HepG2 (cell line): Measurements from ENCODE around the gene IL1RAPL1. TPM values are rescaled to one million over a fixed set of nuclear protein-coding genes. Genes with fewer than 3 reads are reported as not detected.

ENCODE experiments used
- ATAC-seq: fragments of 200-7000 bp; cut with Tn5 transposase; 3 replicates; pipeline ENCODE4 v1.9.1; 2020; ENCODE audit warnings: mild to moderate bottlenecking, moderate library complexity
- BruUV-seq: library from RNA; stranded (reverse); fragments of 400-500 nt; replicated peaks from 2 replicates; lab custom pipeline; 2021; lab: Mats Ljungman, UMichigan
- CTCF ChIA-PET: fragments of 300-600 bp; formaldehyde crosslinking; extraction: SDS; loops from one replicate; lab custom pipeline; 2021; ENCODE audit warnings: low total read pairs, inconsistent platforms, low intra/inter-chr PET ratio; lab: Yijun Ruan, JAX
- POLR2A ChIA-PET: fragments of 350-600 bp; sonication (Branson Sonifier 250); formaldehyde crosslinking; loops from one replicate; lab custom pipeline; 2020; ENCODE audit warnings: antibody characterized with exemption, inconsistent platforms; lab: Yijun Ruan, JAX
- DNase-seq: peaks from one replicate; pipeline ENCODE4 v3.0.0-alpha.2; 2015; ENCODE audit warnings: low spot score
- FAIRE-seq: peaks from 3 replicates; lab custom pipeline; 2011; peaks lifted over from hg19 to GRCh38; lab: Jason Lieb, UNC
- H2AFZ ChIP-seq: one replicate; pipeline ENCODE4 v1.6.1; 2011; ENCODE audit warnings: low read length, inconsistent platforms
- H3K27ac ChIP-seq: fragments of 300-600 bp; 3 replicates; pipeline ENCODE4 v1.8.0; 2011; ENCODE audit warnings: mixed run types, mild to moderate bottlenecking, mixed read lengths, low read length, inconsistent platforms; ENCODE audit not compliant: insufficient read depth; ENCODE audit errors: extremely low read length
- H3K27me3 ChIP-seq, 2 experiments: fragments of 200-600 bp in 1 of 2; 2 replicates in 1 of 2; 3 replicates in 1 of 2; pipeline versions ENCODE4 v1.6.0 to v1.8.0; 2011; ENCODE audit warnings: low read length in 2 of 2, mild to moderate bottlenecking in 2 of 2, moderate library complexity in 2 of 2, inconsistent platforms in 1 of 2; ENCODE audit not compliant: insufficient read depth in 2 of 2, control insufficient read depth in 1 of 2
- H3K36me3 ChIP-seq, 2 experiments: fragments of 200-600 bp in 1 of 2; replicated peaks in 1 of 2; 2 replicates in 1 of 2; 3 replicates in 1 of 2; pipeline versions ENCODE4 v1.5.1 to v1.8.0; 2011; ENCODE audit warnings: low read length in 2 of 2, inconsistent platforms in 1 of 2; ENCODE audit not compliant: insufficient read depth in 2 of 2, control insufficient read depth in 1 of 2
- H3K4me1 ChIP-seq: 2 replicates; pipeline ENCODE4 v1.5.1; 2012; ENCODE audit warnings: low read length, inconsistent platforms; ENCODE audit not compliant: insufficient read depth
- H3K4me2 ChIP-seq: 2 replicates; pipeline ENCODE4 v1.6.0; 2011; ENCODE audit warnings: low read depth, low read length, inconsistent platforms
- H3K4me3 ChIP-seq, 3 experiments: fragments of 200-600 bp in 1 of 3; sonication (generic), shearing (Covaris generic) in 1 of 3; replicated peaks in 1 of 3; 2 replicates each; pipeline ENCODE4 v1.5.1; 2011 to 2016; ENCODE audit warnings: low read length in 3 of 3, inconsistent platforms in 2 of 3, low read depth in 2 of 3, mild to moderate bottlenecking in 2 of 3, control low read depth in 1 of 3, mixed read lengths in 1 of 3; ENCODE audit not compliant: insufficient read depth in 1 of 3
- H3K79me2 ChIP-seq: one replicate; pipeline ENCODE4 v1.6.1; 2011; ENCODE audit warnings: low read length, inconsistent platforms; ENCODE audit not compliant: insufficient read depth
- H3K9ac ChIP-seq: 2 replicates; pipeline ENCODE4 v1.6.0; 2011; ENCODE audit warnings: mild to moderate bottlenecking, low read depth, low read length, inconsistent platforms; ENCODE audit not compliant: insufficient read depth
- H3K9me3 ChIP-seq: 2 replicates; pipeline ENCODE4 v1.5.1; 2012; ENCODE audit warnings: mild to moderate bottlenecking, low read length
- H4K20me1 ChIP-seq: 2 replicates; pipeline ENCODE4 v1.6.0; 2011; ENCODE audit warnings: inconsistent platforms, mild to moderate bottlenecking, low read length, moderate library complexity; ENCODE audit not compliant: insufficient read depth
- EP300 ChIP-seq, 3 experiments: sonication (generic) in 1 of 3; formaldehyde crosslinking in 1 of 3; IDR thresholded peaks; 2 replicates each; pipeline versions ENCODE4 v1.5.1 to v1.6.1; 2011 to 2020; ENCODE audit warnings: low read depth in 2 of 3, low read length in 2 of 3, borderline replicate concordance in 1 of 3, improper control_type of control experiment in 1 of 3, mild to moderate bottlenecking in 1 of 3, missing genetic modification reagents in 1 of 3, moderate library complexity in 1 of 3
- FOXP4 ChIP-seq: sonication (generic); formaldehyde crosslinking; IDR thresholded peaks from 2 replicates; pipeline ENCODE4 v1.4.0; 2020; ENCODE audit warnings: missing genetic modification reagents
- GABPB1 ChIP-seq: IDR thresholded peaks from 2 replicates; pipeline ENCODE4 v1.6.1; 2016; ENCODE audit warnings: mild to moderate bottlenecking, missing genetic modification reagents, moderate library complexity, missing compliant biosample characterization
- PBX3 ChIP-seq: sonication (generic); formaldehyde crosslinking; IDR thresholded peaks from 2 replicates; pipeline ENCODE4 v1.8.1; 2023; ENCODE audit warnings: missing genetic modification reagents, inconsistent platforms, borderline replicate concordance
- SIX1 ChIP-seq: sonication (generic); formaldehyde crosslinking; IDR thresholded peaks from 2 replicates; pipeline ENCODE4 v1.4.0; 2020; ENCODE audit warnings: missing genetic modification reagents, borderline replicate concordance
- SRSF4 ChIP-seq: fragments of 200-400 bp; formaldehyde crosslinking; IDR thresholded peaks from one replicate; pipeline ENCODE4 v1.6.1; 2018; ENCODE audit warnings: mild to moderate bottlenecking, low read depth, low read length, moderate library complexity; ENCODE audit not compliant: poor library complexity, severe bottlenecking
- SRSF9 ChIP-seq: fragments of 200-400 bp; formaldehyde crosslinking; IDR thresholded peaks from 2 replicates; pipeline ENCODE4 v1.6.1; 2018; ENCODE audit warnings: borderline replicate concordance, mild to moderate bottlenecking, low read depth, low read length; ENCODE audit not compliant: insufficient read depth, poor library complexity, severe bottlenecking
- ZEB1 ChIP-seq: IDR thresholded peaks from 2 replicates; pipeline ENCODE4 v1.6.1; 2012; ENCODE audit warnings: mild to moderate bottlenecking, low read depth, inconsistent platforms; ENCODE audit not compliant: insufficient replicate concordance
- ZNF251 ChIP-seq: sonication (generic); formaldehyde crosslinking; IDR thresholded peaks from 2 replicates; pipeline ENCODE4 v1.9.0; 2021; ENCODE audit warnings: mild to moderate bottlenecking, missing genetic modification reagents
- ZNF256 ChIP-seq: sonication (generic); formaldehyde crosslinking; conservative IDR thresholded peaks from 2 replicates; pipeline ENCODE4 v1.4.0; 2020; ENCODE audit warnings: missing genetic modification reagents
- ZNF446 ChIP-seq: sonication (generic); formaldehyde crosslinking; IDR thresholded peaks from 2 replicates; pipeline ENCODE4 v1.5.0; 2020; ENCODE audit warnings: mild to moderate bottlenecking, missing genetic modification reagents
- ZNF547 ChIP-seq: sonication (generic); formaldehyde crosslinking; IDR thresholded peaks from 2 replicates; pipeline ENCODE4 v1.5.1; 2020; ENCODE audit warnings: mild to moderate bottlenecking, missing genetic modification reagents
- ZNF749 ChIP-seq: sonication (generic); formaldehyde crosslinking; IDR thresholded peaks from 2 replicates; pipeline ENCODE4 v1.8.0; 2022; ENCODE audit warnings: mild to moderate bottlenecking, missing genetic modification reagents, moderate library complexity, borderline replicate concordance
- ZNF781 ChIP-seq: sonication (generic); formaldehyde crosslinking; IDR thresholded peaks from 2 replicates; pipeline ENCODE4 v1.5.1; 2020; ENCODE audit warnings: borderline replicate concordance, mild to moderate bottlenecking, missing genetic modification reagents; ENCODE audit errors: not compliant biosample characterization
- ZSCAN22 ChIP-seq: sonication (generic); formaldehyde crosslinking; IDR thresholded peaks from 2 replicates; pipeline ENCODE4 v1.4.0; 2020; ENCODE audit warnings: mild to moderate bottlenecking, missing genetic modification reagents
- WGBS: methylation state at CpG from one replicate; pipeline ENCODE4 v1.1.6; 2017; ENCODE audit warnings: low lambda C conversion rate; 5-methylcytosine and 5-hydroxymethylcytosine counted together
- in situ Hi-C: cut with HindIII; loops from 2 replicates; pipeline ENCODE4 v1.10.0; 2017; ENCODE audit warnings: low pct_unique_long_range_greater_than_20kb; ENCODE audit not compliant: extremely low pct_ligation_motif_present
- intact Hi-C: fragments of 100-400 bp; cut with micrococcal nuclease; formaldehyde crosslinking; loops from one replicate; pipeline ENCODE4 v1.10.0; 2022; ENCODE audit not compliant: unreplicated experiment
- polyA plus RNA-seq, 8 experiments: library from polyadenylated mRNA; depleted of rRNA in 3 of 8; stranded (reverse) in 7 of 8; unstranded in 1 of 8; fragments of >200 nt; fragmentation: Illumina TruSeq in 4 of 8; extraction: Trizol in 4 of 8; gene quantifications; 2 replicates each; pipeline versions ENCODE4 v1.2.1 to v1.2.3, GENCODE V29; 2011 to 2016; ENCODE audit warnings: low read depth in 4 of 8, missing spikeins in 1 of 8, mixed read lengths in 1 of 8; ENCODE audit not compliant: insufficient read depth in 1 of 8
- total RNA-seq, 5 experiments: library from RNA; depleted of rRNA; stranded (reverse); fragments of >200 nt; fragmentation: Illumina TruSeq; extraction: Trizol; gene quantifications; 2 replicates each; pipeline ENCODE4 v1.2.3, GENCODE V29; 2016; ENCODE audit warnings: low read depth in 1 of 5

The IL1RAPL1 gene
- total and polyA plus RNA-seq, 2 of the 13 experiments (the other 11 are each of a cell fraction or from before 2014, with no cell fraction given), result 0.04 TPM; not detected in 1

GRCh38 chrX:29867971-29868370 is 1280.7 kb downstream of the IL1RAPL1 start:
- intact Hi-C loops (no loop called here), in situ Hi-C loops (no loop called here)
- H4K20me1 ChIP-seq, result no peaks in the 10 kb centered on the region
- FAIRE-seq (no peak), DNase-seq (no peak), ATAC-seq (no peak)
- no peaks in the 10 kb centered on the region for H3K27me3 ChIP-seq
- no peaks in the 10 kb centered on the region for H3K36me3 ChIP-seq
- ChIA-PET POLR2A (no interaction called here), CTCF (no interaction called here)
- no peak overlapping the region for H3K27ac ChIP-seq
- no peak overlapping the region for H3K9ac ChIP-seq
- WGBS, result 0% methylated on average over 4 of the region's 4 CpGs
- no peaks in the 10 kb centered on the region for H3K9me3 ChIP-seq
- no TSS peak for BruUV-seq
- H3K4me2 ChIP-seq, result no peak overlapping the region
- H3K4me3 ChIP-seq, result no peak overlapping the region
- TF ChIP-seq ZNF781 (no peak), SRSF9 (no peak), SRSF4 (no peak), PBX3 (CRISPR knock-in tag) (no peak), ZNF547 (CRISPR knock-in tag) (no peak), ZNF446 (CRISPR knock-in tag) (no peak)
- no peaks in the 10 kb centered on the region for H3K79me2 ChIP-seq
- H3K4me1 ChIP-seq, result no peaks in the 10 kb centered on the region
- no peak overlapping the region for H2AFZ ChIP-seq

GRCh38 chrX:29869837-29870236 is 1282.6 kb downstream of the IL1RAPL1 start:
- no peaks in the 10 kb centered on the region for H3K9me3 ChIP-seq
- no peak overlapping the region for H3K4me3 ChIP-seq
- no peak overlapping the region for H3K9ac ChIP-seq
- no peaks in the 10 kb centered on the region for H3K4me1 ChIP-seq
- DNase-seq (no peak), FAIRE-seq (no peak), ATAC-seq (no peak)
- H3K27ac ChIP-seq, result no peak overlapping the region
- no peaks in the 10 kb centered on the region for H3K36me3 ChIP-seq
- H2AFZ ChIP-seq, result no peak overlapping the region
- no peaks in the 10 kb centered on the region for H3K79me2 ChIP-seq
- intact Hi-C loops (no loop called here), in situ Hi-C loops (no loop called here)
- CTCF ChIA-PET, result no interaction called here
- no peak overlapping the region for H3K4me2 ChIP-seq
- POLR2A ChIA-PET, result no interaction called here
- 86% methylated on average over 1 of the region's 1 CpG for WGBS
- no peaks in the 10 kb centered on the region for H4K20me1 ChIP-seq
- H3K27me3 ChIP-seq, result no peaks in the 10 kb centered on the region
- no TSS peak for BruUV-seq
- TF ChIP-seq FOXP4 (CRISPR knock-in tag) (no peak), ZNF251 (no peak), ZSCAN22 (CRISPR knock-in tag) (no peak), ZNF749 (CRISPR knock-in tag) (no peak), ZEB1 (no peak), SIX1 (CRISPR knock-in tag) (no peak), EP300 (IDR thresholded peaks at IDR 0.05; ENCODE audit: low read depth in 2 of 2, low read length in 2 of 2) (no peak), EP300 (CRISPR knock-in tag; IDR thresholded peaks at IDR 0.05; ENCODE audit: borderline replicate concordance) (no peak), GABPB1 (CRISPR knock-in tag) (no peak), ZNF256 (CRISPR knock-in tag) (no peak)
